ENCODE measurements around the gene PFKL. TPM values are rescaled to one million over a fixed set of nuclear protein-coding genes. Genes with fewer than 3 reads are reported as not detected.

PFKL gene
- total RNA-seq, 1 experiment from 2014 or later = 150 TPM

- Histone ChIP-seq H3K27me3 (ENCODE audit: insufficient read depth, low read length) (no peaks in the 10 kb centered on the region), H3K9me3 (ENCODE audit: control insufficient read depth in 1 of 2, insufficient read depth in 1 of 2, low read depth in 1 of 2, low read length in 2 of 2) (no peaks in the 10 kb centered on the region), H3K4me2 (ENCODE audit: low read length) (no peak within 1 kb of the TSS), H4K20me1 (ENCODE audit: insufficient read depth) (no peaks in the 10 kb centered on the region), H3K9me2 (ENCODE audit: insufficient read depth) (no peaks in the 10 kb centered on the region), H3K9ac (ENCODE audit: low read length) (no peak within 1 kb of the TSS), H3K4me3 (replicated peaks in 1 of 2; ENCODE audit: low read depth in 1 of 2, low read length in 2 of 2) (no peak within 1 kb of the TSS), H3K36me3 (ENCODE audit: control insufficient read depth in 1 of 2, insufficient read depth in 2 of 2, low read length in 2 of 2) (no peaks in the 10 kb centered on the region), H3K79me2 (ENCODE audit: insufficient read depth, low read length) (no peaks in the 10 kb centered on the region), H2AFZ (ENCODE audit: low read depth, low read length, poor library complexity, severe bottlenecking) (no peak within 1 kb of the TSS), H3K4me1 (ENCODE audit: control insufficient read depth in 1 of 2, insufficient read depth in 2 of 2, low read length in 2 of 2) (no peaks in the 10 kb centered on the region), H3K27ac (ENCODE audit: low read depth, low read length) (no peak within 1 kb of the TSS)
- intact Hi-C loops (cut with micrococcal nuclease) = no loop called here
- TF ChIP-seq CEBPB (IDR thresholded peaks at IDR 0.05; ENCODE audit: low read depth) (no peak), ZNF274 (IDR thresholded peaks at IDR 0.05; ENCODE audit: low read depth, low read length) (no peak), ZBTB33 (IDR thresholded peaks at IDR 0.05; ENCODE audit: extremely low read depth, insufficient replicate concordance, low read length) (no peak), CTCF (IDR thresholded peaks at IDR 0.05 in 2 of 3, conservative IDR thresholded peaks at IDR 0.05 in 1 of 3; ENCODE audit: borderline replicate concordance in 1 of 3, insufficient read depth in 1 of 3, low read depth in 2 of 3, low read length in 2 of 3) (no peak), SIN3A (IDR thresholded peaks at IDR 0.05; ENCODE audit: low read depth) (no peak), REST (IDR thresholded peaks at IDR 0.05; ENCODE audit: low read depth) (no peak), JUND (IDR thresholded peaks at IDR 0.05) (no peak), RAD21 (IDR thresholded peaks at IDR 0.05; ENCODE audit: low read depth) (no peak), POLR2AphosphoS5 (IDR thresholded peaks at IDR 0.05; ENCODE audit: low read depth, low read length) (no peak), ELF1 (IDR thresholded peaks at IDR 0.05; ENCODE audit: borderline replicate concordance, low read depth) (no peak), ZFX (IDR thresholded peaks at IDR 0.05) (no peak), CBX3 (IDR thresholded peaks at IDR 0.05; ENCODE audit: low read depth) (no peak), YY1 (IDR thresholded peaks at IDR 0.05; ENCODE audit: extremely low read depth, insufficient replicate concordance, low read depth, low read length) (no peak), ATF3 (IDR thresholded peaks at IDR 0.05) (no peak), EGR1 (IDR thresholded peaks at IDR 0.05; ENCODE audit: low read depth) (no peak), FOSL1 (IDR thresholded peaks at IDR 0.05; ENCODE audit: low read depth) (no peak), EZH2 (IDR thresholded peaks at IDR 0.05) (no peak), SRF (IDR thresholded peaks at IDR 0.05; ENCODE audit: low read depth) (no peak), POLR2A (IDR thresholded peaks at IDR 0.05; ENCODE audit: borderline replicate concordance, extremely low read depth, insufficient read depth, insufficient read length) (no peak), EZH2phosphoT487 (IDR thresholded peaks at IDR 0.05; ENCODE audit: borderline replicate concordance) (no peak)
- ChIA-PET RAD21 (ENCODE audit: low non-redundant PET in 1 of 2, low total read pairs in 2 of 2, uncharacterized antibody in 2 of 2, unreplicated experiment in 2 of 2) (no interaction called here), POLR2A (no interaction called here), CTCF (no interaction called here)
- BruUV-seq (replicated peaks) = no TSS peak
- no peak for DNase-seq (ENCODE audit: low read depth, low spot score)
- ATAC-seq = no peak
Measured at GRCh38 chr21:44353191-44353970, 53.5 kb downstream of the PFKL start, which contains the start of gene TRPM2. Gene TRPM2, plus strand, starts transcription at chr21:44353621. Its CDS starts 80 bp downstream, at chr21:44353701.

All from HCT116 (cell line).